IMR-90 (cell line): ENCODE results near the gene PAX2. TPM values are rescaled to one million over a fixed set of nuclear protein-coding genes. Genes with fewer than 3 reads are reported as not detected.

ENCODE experiments used
- ATAC-seq: fragments of 200-7000 bp; cut with Tn5 transposase; 2 replicates; pipeline ENCODE4 v1.9.1; 2020; ENCODE audit warnings: low read depth, mild to moderate bottlenecking, moderate library complexity
- BruUV-seq: library from RNA; stranded (reverse); fragments of 400-500 nt; replicated peaks from 2 replicates; lab custom pipeline; 2021; lab: Mats Ljungman, UMichigan
- CTCF ChIA-PET: fragments of 300-600 bp; formaldehyde crosslinking; extraction: SDS; loops from one replicate; lab custom pipeline; 2021; ENCODE audit warnings: antibody characterized with exemption; lab: Yijun Ruan, JAX
- POLR2A ChIA-PET: fragments of 300-600 bp; sonication (Branson Sonifier 250); formaldehyde crosslinking; loops from one replicate; lab custom pipeline; 2022; ENCODE audit warnings: antibody characterized with exemption; ENCODE audit not compliant: unreplicated experiment; lab: Charles Lee
- DNase-seq: peaks from one replicate; pipeline ENCODE4 v3.0.0; 2013
- H2AFZ ChIP-seq: replicated peaks from 2 replicates; pipeline ENCODE3; 2013; ENCODE audit warnings: low read length, mild to moderate bottlenecking; ENCODE audit not compliant: poor library complexity
- H2AK5ac ChIP-seq: 2 replicates; pipeline ENCODE4 v1.6.1; 2013; ENCODE audit warnings: low read depth, low read length, inconsistent platforms
- H2AK9ac ChIP-seq: replicated peaks from 2 replicates; pipeline ENCODE3; 2013; ENCODE audit warnings: mild to moderate bottlenecking, low read depth, low read length, moderate library complexity; ENCODE audit not compliant: poor library complexity
- H2BK120ac ChIP-seq: 2 replicates; pipeline ENCODE4 v1.6.1; 2013; ENCODE audit warnings: low read depth, low read length, inconsistent platforms
- H2BK15ac ChIP-seq: 3 replicates; pipeline ENCODE4 v1.6.1; 2013; ENCODE audit warnings: low read depth, low read length, inconsistent platforms
- H2BK20ac ChIP-seq: 2 replicates; pipeline ENCODE4 v1.6.1; 2013; ENCODE audit warnings: low read depth, mild to moderate bottlenecking, inconsistent platforms, low read length, moderate library complexity
- H2BK5ac ChIP-seq: 2 replicates; pipeline ENCODE4 v1.6.1; 2013; ENCODE audit warnings: mild to moderate bottlenecking, low read depth, low read length, inconsistent platforms; ENCODE audit not compliant: poor library complexity, severe bottlenecking
- H3K14ac ChIP-seq: replicated peaks from 2 replicates; pipeline ENCODE4 v1.6.1; 2013; ENCODE audit warnings: low read depth, low read length, inconsistent platforms
- H3K18ac ChIP-seq: 2 replicates; pipeline ENCODE4 v1.6.1; 2013; ENCODE audit warnings: low read depth, low read length, control low read depth
- H3K23ac ChIP-seq: 2 replicates; pipeline ENCODE4 v1.6.1; 2013; ENCODE audit warnings: low read depth, low read length, inconsistent platforms
- H3K27ac ChIP-seq: 2 replicates; pipeline ENCODE4 v1.5.1; 2013; ENCODE audit warnings: mild to moderate bottlenecking, control low read depth, low read length; ENCODE audit not compliant: insufficient read depth
- H3K27me3 ChIP-seq: 2 replicates; pipeline ENCODE4 v1.6.1; 2013; ENCODE audit warnings: low read length; ENCODE audit not compliant: control insufficient read depth, insufficient read depth
- H3K36me3 ChIP-seq: 2 replicates; pipeline ENCODE4 v1.6.1; 2013; ENCODE audit warnings: low read length, mixed read lengths; ENCODE audit not compliant: control insufficient read depth, insufficient read depth
- H3K4ac ChIP-seq: 2 replicates; pipeline ENCODE4 v1.6.1; 2013; ENCODE audit warnings: low read depth, low read length, inconsistent platforms
- H3K4me1 ChIP-seq: 2 replicates; pipeline ENCODE4 v1.6.1; 2013; ENCODE audit warnings: low read length, mixed read lengths; ENCODE audit not compliant: control insufficient read depth, insufficient read depth
- H3K4me2 ChIP-seq: 2 replicates; pipeline ENCODE4 v1.6.1; 2013; ENCODE audit warnings: low read depth, mild to moderate bottlenecking, control low read depth, low read length, moderate library complexity
- H3K4me3 ChIP-seq: 2 replicates; pipeline ENCODE4 v1.5.1; 2013; ENCODE audit warnings: low read depth, mild to moderate bottlenecking, control low read depth, low read length, moderate library complexity; ENCODE audit not compliant: insufficient read depth
- H3K56ac ChIP-seq: 2 replicates; pipeline ENCODE4 v1.6.1; 2013; ENCODE audit warnings: low read length, inconsistent platforms; ENCODE audit not compliant: insufficient read depth; ENCODE audit errors: extremely low read depth
- H3K79me1 ChIP-seq, 2 experiments: 2 replicates each; pipeline ENCODE4 v1.6.1; 2013; ENCODE audit warnings: low read length in 2 of 2, inconsistent platforms in 1 of 2, low read depth in 1 of 2
- H3K9ac ChIP-seq: 2 replicates; pipeline ENCODE4 v1.6.1; 2013; ENCODE audit warnings: low read depth, low read length, control low read depth
- H3K9me1 ChIP-seq: 2 replicates; pipeline ENCODE4 v1.6.1; 2013; ENCODE audit warnings: low read length, inconsistent platforms; ENCODE audit not compliant: insufficient read depth
- H3K9me3 ChIP-seq: 2 replicates; pipeline ENCODE4 v1.6.1; 2013; ENCODE audit warnings: low read length; ENCODE audit not compliant: control insufficient read depth, insufficient read depth
- H4K20me1 ChIP-seq: 2 replicates; pipeline ENCODE4 v1.6.1; 2013; ENCODE audit warnings: low read length, inconsistent platforms; ENCODE audit not compliant: insufficient read depth
- H4K5ac ChIP-seq: 2 replicates; pipeline ENCODE4 v1.6.1; 2013; ENCODE audit warnings: mild to moderate bottlenecking, low read depth, low read length, control low read depth
- H4K8ac ChIP-seq, 2 experiments: 2 replicates each; pipeline ENCODE4 v1.6.1; 2013; ENCODE audit warnings: low read depth in 2 of 2, low read length in 2 of 2, control low read depth in 1 of 2, inconsistent platforms in 1 of 2
- H4K91ac ChIP-seq: 2 replicates; pipeline ENCODE4 v1.6.1; 2013; ENCODE audit warnings: low read depth, low read length, inconsistent platforms; ENCODE audit not compliant: insufficient read depth
- CEBPB ChIP-seq: IDR thresholded peaks from 2 replicates; pipeline ENCODE4 v1.6.1; 2012; ENCODE audit warnings: low read depth, low read length, improper control_type of control experiment
- CHD1 ChIP-seq: IDR thresholded peaks from 2 replicates; pipeline ENCODE4 v1.6.1; 2012; ENCODE audit warnings: low read depth, low read length, improper control_type of control experiment
- FOS ChIP-seq: fragments of 150-350 bp; IDR thresholded peaks from 2 replicates; pipeline ENCODE4 v1.6.1; 2016; ENCODE audit warnings: low read depth, low read length
- MAFK ChIP-seq: IDR thresholded peaks from 2 replicates; pipeline ENCODE4 v1.6.1; 2012; ENCODE audit warnings: low read depth, low read length, improper control_type of control experiment
- MAZ ChIP-seq: IDR thresholded peaks from 2 replicates; pipeline ENCODE4 v1.6.1; 2012; ENCODE audit warnings: low read depth, mild to moderate bottlenecking, low read length, improper control_type of control experiment, moderate library complexity, borderline replicate concordance
- MXI1 ChIP-seq: IDR thresholded peaks from 2 replicates; pipeline ENCODE4 v1.6.1; 2012; ENCODE audit warnings: low read depth, mild to moderate bottlenecking, low read length, moderate library complexity, borderline replicate concordance
- NFE2L2 ChIP-seq: fragments of 150-350 bp; IDR thresholded peaks from 2 replicates; pipeline ENCODE4 v1.6.1; 2016; ENCODE audit warnings: low read depth, mild to moderate bottlenecking, low read length
- POLR2A ChIP-seq: IDR thresholded peaks from 2 replicates; pipeline ENCODE4 v1.6.1; 2012; ENCODE audit warnings: mild to moderate bottlenecking, low read depth, low read length
- RCOR1 ChIP-seq: IDR thresholded peaks from 2 replicates; pipeline ENCODE4 v1.6.1; 2012; ENCODE audit warnings: mild to moderate bottlenecking, low read length, improper control_type of control experiment; ENCODE audit not compliant: insufficient replicate concordance
- SMC3 ChIP-seq: fragments of 150-350 bp; IDR thresholded peaks from 2 replicates; pipeline ENCODE4 v1.6.1; 2016; ENCODE audit warnings: low read depth, mild to moderate bottlenecking, antibody characterized with exemption, low read length, moderate library complexity
- WGBS, 2 experiments: methylation state at CpG; one replicate each; pipeline versions ENCODE4 v1.1.5 to v1.1.7; 2013; ENCODE audit warnings: missing lambda C conversion rate in 2 of 2; ENCODE audit not compliant: insufficient read length in 1 of 2; ENCODE audit errors: extremely low coverage in 2 of 2; 5-methylcytosine and 5-hydroxymethylcytosine counted together
- dilution Hi-C: fragments of 300-500 bp; cut with HindIII; formaldehyde crosslinking; loops from one replicate; pipeline ENCODE4 v1.14.3; 2018; ENCODE audit warnings: low sequenced_read_pairs; ENCODE audit not compliant: unreplicated experiment
- in situ Hi-C: fragments of 300-500 bp; cut with MboI; formaldehyde crosslinking; loops from 3 replicates; pipeline ENCODE4 v1.14.3; 2019; ENCODE audit warnings: low sequenced_read_pairs, inconsistent platforms, mixed read lengths
- intact Hi-C: fragments of 100-400 bp; cut with micrococcal nuclease; formaldehyde crosslinking; loops from 2 replicates; pipeline ENCODE4 v1.10.0; 2022
- polyA plus RNA-seq, 3 experiments: library from polyadenylated mRNA; depleted of rRNA; stranded (reverse); fragments of >200 nt; gene quantifications; 2 replicates each; pipeline ENCODE4 v1.2.3, GENCODE V29; 2012; ENCODE audit warnings: low replicate concordance in 1 of 3
- total RNA-seq: library from RNA; depleted of rRNA; stranded (reverse); fragments of >200 nt; gene quantifications from 2 replicates; pipeline ENCODE4 v1.2.3, GENCODE V29; 2012
- TF ChIP-seq, protein P1 (sequence below): fragments of 150-350 bp; IDR thresholded peaks from 2 replicates; pipeline ENCODE4 v1.6.1; 2017; ENCODE audit warnings: mild to moderate bottlenecking, antibody characterized with exemption, low read length, low read depth
- TF ChIP-seq, protein P2 (sequence below): conservative IDR thresholded peaks from 2 replicates; pipeline ENCODE4 v1.5.1; 2012; ENCODE audit warnings: mild to moderate bottlenecking, low read depth, low read length, improper control_type of control experiment

Gene PAX2
- total and polyA plus RNA-seq, 2 of the 4 experiments (the other 2 are of a cell fraction) = not detected

GRCh38 chr10:100763043-100763747, 17.8 kb downstream of the PAX2 start:
- no peak overlapping the region for H2BK5ac ChIP-seq
- no peak for DNase-seq
- CTCF ChIA-PET = interaction anchor here (0.6 kb wide), 1 partner anchor 9 kb away, joined by 3 read pairs; no protein-coding TSS in a partner anchor
- no peak for ATAC-seq
- TF ChIP-seq CHD1 (no peak), RCOR1 (no peak), MAZ (no peak), MAFK (no peak), POLR2A (no peak), SMC3 (no peak), FOS (no peak), MXI1 (no peak), NFE2L2 (no peak), CEBPB (no peak)
- TF ChIP-seq, protein P1, sequence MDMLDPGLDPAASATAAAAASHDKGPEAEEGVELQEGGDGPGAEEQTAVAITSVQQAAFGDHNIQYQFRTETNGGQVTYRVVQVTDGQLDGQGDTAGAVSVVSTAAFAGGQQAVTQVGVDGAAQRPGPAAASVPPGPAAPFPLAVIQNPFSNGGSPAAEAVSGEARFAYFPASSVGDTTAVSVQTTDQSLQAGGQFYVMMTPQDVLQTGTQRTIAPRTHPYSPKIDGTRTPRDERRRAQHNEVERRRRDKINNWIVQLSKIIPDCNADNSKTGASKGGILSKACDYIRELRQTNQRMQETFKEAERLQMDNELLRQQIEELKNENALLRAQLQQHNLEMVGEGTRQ = no peak
- TF ChIP-seq, protein P2, sequence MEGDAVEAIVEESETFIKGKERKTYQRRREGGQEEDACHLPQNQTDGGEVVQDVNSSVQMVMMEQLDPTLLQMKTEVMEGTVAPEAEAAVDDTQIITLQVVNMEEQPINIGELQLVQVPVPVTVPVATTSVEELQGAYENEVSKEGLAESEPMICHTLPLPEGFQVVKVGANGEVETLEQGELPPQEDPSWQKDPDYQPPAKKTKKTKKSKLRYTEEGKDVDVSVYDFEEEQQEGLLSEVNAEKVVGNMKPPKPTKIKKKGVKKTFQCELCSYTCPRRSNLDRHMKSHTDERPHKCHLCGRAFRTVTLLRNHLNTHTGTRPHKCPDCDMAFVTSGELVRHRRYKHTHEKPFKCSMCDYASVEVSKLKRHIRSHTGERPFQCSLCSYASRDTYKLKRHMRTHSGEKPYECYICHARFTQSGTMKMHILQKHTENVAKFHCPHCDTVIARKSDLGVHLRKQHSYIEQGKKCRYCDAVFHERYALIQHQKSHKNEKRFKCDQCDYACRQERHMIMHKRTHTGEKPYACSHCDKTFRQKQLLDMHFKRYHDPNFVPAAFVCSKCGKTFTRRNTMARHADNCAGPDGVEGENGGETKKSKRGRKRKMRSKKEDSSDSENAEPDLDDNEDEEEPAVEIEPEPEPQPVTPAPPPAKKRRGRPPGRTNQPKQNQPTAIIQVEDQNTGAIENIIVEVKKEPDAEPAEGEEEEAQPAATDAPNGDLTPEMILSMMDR = no peak
- H3K4ac ChIP-seq = no peak overlapping the region
- H3K56ac ChIP-seq = no peak overlapping the region
- no peak overlapping the region for H3K23ac ChIP-seq
- H4K20me1 ChIP-seq = no peaks in the 10 kb centered on the region; the same call in 1 of the 2 replicates
- intact Hi-C loops = no loop called here
- in situ Hi-C loops = no loop called here
- H4K5ac ChIP-seq = no peak overlapping the region
- no peak overlapping the region for H2BK20ac ChIP-seq
- H3K18ac ChIP-seq = no peak overlapping the region
- no peak overlapping the region for H3K9ac ChIP-seq
- BruUV-seq = no TSS peak
- H2BK15ac ChIP-seq = no peak overlapping the region
- H3K9me3 ChIP-seq = no peaks in the 10 kb centered on the region; the same call in 1 of the 2 replicates
- no peaks in the 10 kb centered on the region for H3K79me1 ChIP-seq
- H3K9me1 ChIP-seq = no peaks in the 10 kb centered on the region
- H2AK5ac ChIP-seq = no peak overlapping the region
- no peak overlapping the region for H2BK120ac ChIP-seq
- H2AK9ac ChIP-seq = no peak overlapping the region
- peaks cover 42% of the 10 kb centered on the region for H3K27me3 ChIP-seq
- no peak overlapping the region for H3K27ac ChIP-seq
- no peak overlapping the region for H3K4me3 ChIP-seq
- no peak overlapping the region for H3K14ac ChIP-seq
- POLR2A ChIA-PET = no interaction called here
- H2AFZ ChIP-seq = no peak overlapping the region
- no peak overlapping the region for H4K91ac ChIP-seq
- WGBS, 2 experiments = no CpG with 5 or more reads among the region's 5 CpGs
- dilution Hi-C loops = no loop called here
- no peak overlapping the region for H3K4me2 ChIP-seq
- H3K4me1 ChIP-seq = no peaks in the 10 kb centered on the region
- H4K8ac ChIP-seq = no peak overlapping the region
- no peaks in the 10 kb centered on the region for H3K36me3 ChIP-seq
